AML-193 (cell line): Measurements from ENCODE around the gene SLC16A2.
"Not testable (repeated sequence)": the region's sequence is repeated elsewhere in the genome, so short reads cannot be mapped to it uniquely, and the experiment has no call there.

Experiments
- DNase-seq, 2 experiments: peaks; one replicate each; lab custom pipeline; 2025; lab: John Stamatoyannopoulos, UW

SLC16A2 gene

GRCh38 chrX:74506317-74507115 lies 85.2 kb downstream of the SLC16A2 start:
- DNase-seq: no peak

GRCh38 chrX:74507191-74507590 lies 85.9 kb downstream of the SLC16A2 start:
- DNase-seq: no peak

- no peak for DNase-seq
These were observed 88.7 kb downstream of the SLC16A2 start for GRCh38 chrX:74509989-74510388.

GRCh38 chrX:74510401-74510800 lies 89.1 kb downstream of the SLC16A2 start:
- DNase-seq: no peak

GRCh38 chrX:74511704-74512103 lies 90.4 kb downstream of the SLC16A2 start:
- no peak for DNase-seq

GRCh38 chrX:74514384-74514783 lies 93.1 kb downstream of the SLC16A2 start:
- no peak for DNase-seq

- no peak for DNase-seq
These were observed 94.1 kb downstream of the SLC16A2 start for GRCh38 chrX:74515356-74515755.

GRCh38 chrX:74516013-74516412 lies 94.7 kb downstream of the SLC16A2 start:
- DNase-seq: not testable (repeated sequence)

GRCh38 chrX:74519870-74520269 lies 98.6 kb downstream of the SLC16A2 start:
- DNase-seq: no peak

- no peak for DNase-seq
These were observed 99.0 kb downstream of the SLC16A2 start for GRCh38 chrX:74520291-74520690.

- no peak for DNase-seq
These were observed 99.6 kb downstream of the SLC16A2 start for GRCh38 chrX:74520896-74521295.

GRCh38 chrX:74521961-74522751 lies 100.9 kb downstream of the SLC16A2 start:
- no peak for DNase-seq

- DNase-seq: no peak
These were observed 101.9 kb downstream of the SLC16A2 start for GRCh38 chrX:74523224-74523623.

- DNase-seq: no peak
These were observed 102.8 kb downstream of the SLC16A2 start for GRCh38 chrX:74523870-74524735.

- DNase-seq: no peak
These were observed 103.8 kb downstream of the SLC16A2 start for GRCh38 chrX:74525116-74525515.

- DNase-seq: no peak
These were observed 105.5 kb downstream of the SLC16A2 start for GRCh38 chrX:74526764-74527163.

GRCh38 chrX:74527350-74527749 lies 106.1 kb downstream of the SLC16A2 start:
- no peak for DNase-seq

GRCh38 chrX:74529311-74529710 lies 108.0 kb downstream of the SLC16A2 start:
- no peak for DNase-seq

GRCh38 chrX:74531081-74531480 lies 109.8 kb downstream of the SLC16A2 start:
- DNase-seq: no peak

- peak; percentile 26 to 51 for DNase-seq
These were observed 113.3 kb downstream of the SLC16A2 start for GRCh38 chrX:74534569-74535038.

- DNase-seq: no peak
These were observed 113.8 kb downstream of the SLC16A2 start for GRCh38 chrX:74535086-74535407.
